Measurements from ENCODE around the gene PARD3B. TPM values are rescaled to one million over a fixed set of nuclear protein-coding genes. Genes with fewer than 3 reads are reported as not detected.

Gene PARD3B
- total RNA-seq, 2 experiments from 2014 or later, result 0.11 to 0.88 TPM

DNA sequence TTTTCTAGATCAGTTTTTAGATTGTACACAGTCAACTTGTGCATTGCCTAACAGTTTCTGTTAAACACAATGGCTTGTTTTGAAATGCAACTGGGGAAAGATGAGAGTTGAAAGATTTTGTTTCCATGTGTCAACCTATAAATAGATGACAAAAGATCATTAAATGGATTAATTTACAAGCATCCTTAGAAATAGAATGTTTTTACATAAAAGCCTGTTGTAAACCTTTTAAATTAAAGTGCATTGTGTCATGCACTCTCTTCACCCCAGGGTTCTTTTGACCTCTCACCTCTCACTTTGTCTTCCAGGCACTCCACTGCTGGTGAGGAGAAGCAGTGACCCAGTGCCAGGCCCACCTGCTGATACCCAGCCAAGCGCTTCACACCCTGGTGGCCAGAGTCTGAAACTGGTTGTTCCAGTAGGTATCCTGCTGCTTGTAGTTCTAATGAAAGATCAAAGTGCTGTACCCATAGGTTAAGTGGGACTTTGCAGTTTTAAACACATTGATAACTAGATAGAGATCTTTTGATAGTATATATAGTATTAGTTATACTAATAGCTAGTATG lies 502.1 kb downstream of the PARD3B start:
- Mint-ChIP-seq H3K4me1 (ENCODE audit: low read depth) (peaks cover 2% of the 10 kb centered on the region), H3K36me3 (ENCODE audit: low read depth) (peaks cover 1% of the 10 kb centered on the region), H3K4me3 (no peak overlapping the region), H3K27ac (no peak overlapping the region), H3K9me3 (peaks cover 9% of the 10 kb centered on the region), H3K27me3 (no peaks in the 10 kb centered on the region)
- TF ChIP-seq, protein P1, sequence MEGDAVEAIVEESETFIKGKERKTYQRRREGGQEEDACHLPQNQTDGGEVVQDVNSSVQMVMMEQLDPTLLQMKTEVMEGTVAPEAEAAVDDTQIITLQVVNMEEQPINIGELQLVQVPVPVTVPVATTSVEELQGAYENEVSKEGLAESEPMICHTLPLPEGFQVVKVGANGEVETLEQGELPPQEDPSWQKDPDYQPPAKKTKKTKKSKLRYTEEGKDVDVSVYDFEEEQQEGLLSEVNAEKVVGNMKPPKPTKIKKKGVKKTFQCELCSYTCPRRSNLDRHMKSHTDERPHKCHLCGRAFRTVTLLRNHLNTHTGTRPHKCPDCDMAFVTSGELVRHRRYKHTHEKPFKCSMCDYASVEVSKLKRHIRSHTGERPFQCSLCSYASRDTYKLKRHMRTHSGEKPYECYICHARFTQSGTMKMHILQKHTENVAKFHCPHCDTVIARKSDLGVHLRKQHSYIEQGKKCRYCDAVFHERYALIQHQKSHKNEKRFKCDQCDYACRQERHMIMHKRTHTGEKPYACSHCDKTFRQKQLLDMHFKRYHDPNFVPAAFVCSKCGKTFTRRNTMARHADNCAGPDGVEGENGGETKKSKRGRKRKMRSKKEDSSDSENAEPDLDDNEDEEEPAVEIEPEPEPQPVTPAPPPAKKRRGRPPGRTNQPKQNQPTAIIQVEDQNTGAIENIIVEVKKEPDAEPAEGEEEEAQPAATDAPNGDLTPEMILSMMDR (IDR thresholded peaks at IDR 0.05), result no peak
- DNase-seq (no peak), ATAC-seq (no peak)
- ChIA-PET CTCF (interaction anchor here (1.3 kb wide), 1 partner anchor 9 kb away, joined by 4 read pairs; no protein-coding TSS in a partner anchor), POLR2A (no interaction called here)
- intact Hi-C loops (cut with micrococcal nuclease), result no loop called here

DNA sequence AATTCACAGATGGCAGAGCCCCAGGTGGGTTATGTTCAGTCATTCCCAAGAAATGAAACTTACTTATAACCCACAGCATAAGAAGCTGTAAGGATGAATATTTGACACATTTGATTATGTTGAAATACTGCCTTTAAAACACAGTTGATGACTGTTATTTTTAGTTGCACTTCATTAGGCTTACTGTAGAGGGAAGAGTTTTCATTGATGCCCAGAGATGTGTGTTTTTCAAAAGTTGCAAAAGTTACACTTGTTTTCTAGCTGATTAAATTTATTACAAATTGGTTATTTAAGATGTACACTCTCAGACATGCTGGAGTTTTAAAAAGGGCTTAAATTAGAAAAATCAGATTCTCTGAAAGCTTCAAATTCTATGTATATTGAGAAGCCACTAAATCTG lies 506.1 kb downstream of the PARD3B start:
- ATAC-seq, result no peak
- H3K27ac Mint-ChIP-seq, result no peak overlapping the region
- ChIA-PET CTCF (interaction anchor here (1.3 kb wide), 1 partner anchor 17 kb away, joined by 3 read pairs; no protein-coding TSS in a partner anchor), POLR2A (no interaction called here)
- peaks cover 1% of the 10 kb centered on the region for H3K36me3 Mint-ChIP-seq (ENCODE audit: low read depth)
- H3K27me3 Mint-ChIP-seq, result no peaks in the 10 kb centered on the region
- TF ChIP-seq, protein P1 (IDR thresholded peaks at IDR 0.05), result no peak
- no peak for DNase-seq
- H3K4me3 Mint-ChIP-seq, result no peak overlapping the region
- peaks cover 9% of the 10 kb centered on the region for H3K9me3 Mint-ChIP-seq
- intact Hi-C loops (cut with micrococcal nuclease), result no loop called here
- peaks cover 6% of the 10 kb centered on the region for H3K4me1 Mint-ChIP-seq (ENCODE audit: low read depth)

DNA sequence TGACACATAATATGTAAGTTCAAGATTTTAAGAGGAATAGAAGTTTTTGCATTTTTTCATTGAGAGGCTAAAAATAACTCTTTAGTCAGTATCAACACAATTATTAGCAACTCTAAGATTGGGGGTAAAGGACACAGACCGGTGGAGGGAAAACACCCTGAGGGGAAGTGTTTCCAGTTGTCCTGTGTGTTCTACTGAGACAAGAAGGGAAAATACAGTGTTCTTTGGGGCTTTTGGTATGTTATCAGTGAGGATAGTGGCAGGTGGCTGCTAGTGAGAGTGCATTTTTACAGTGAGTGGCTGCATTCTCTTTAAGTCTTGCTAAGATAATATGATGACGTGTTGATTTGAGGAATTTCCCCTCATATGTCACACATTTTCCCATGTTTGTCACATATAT lies 507.5 kb downstream of the PARD3B start:
- no peak for DNase-seq
- ATAC-seq, result no peak
- ChIA-PET POLR2A (no interaction called here), CTCF (no interaction called here)
- intact Hi-C loops (cut with micrococcal nuclease), result no loop called here
- TF ChIP-seq, protein P1 (IDR thresholded peaks at IDR 0.05), result no peak
- H3K9me3 Mint-ChIP-seq, result peaks cover 9% of the 10 kb centered on the region
- H3K27me3 Mint-ChIP-seq, result no peaks in the 10 kb centered on the region
- peaks cover 1% of the 10 kb centered on the region for H3K36me3 Mint-ChIP-seq (ENCODE audit: low read depth)
- H3K4me3 Mint-ChIP-seq, result no peak overlapping the region
- peaks cover 6% of the 10 kb centered on the region for H3K4me1 Mint-ChIP-seq (ENCODE audit: low read depth)
- no peak overlapping the region for H3K27ac Mint-ChIP-seq

DNA sequence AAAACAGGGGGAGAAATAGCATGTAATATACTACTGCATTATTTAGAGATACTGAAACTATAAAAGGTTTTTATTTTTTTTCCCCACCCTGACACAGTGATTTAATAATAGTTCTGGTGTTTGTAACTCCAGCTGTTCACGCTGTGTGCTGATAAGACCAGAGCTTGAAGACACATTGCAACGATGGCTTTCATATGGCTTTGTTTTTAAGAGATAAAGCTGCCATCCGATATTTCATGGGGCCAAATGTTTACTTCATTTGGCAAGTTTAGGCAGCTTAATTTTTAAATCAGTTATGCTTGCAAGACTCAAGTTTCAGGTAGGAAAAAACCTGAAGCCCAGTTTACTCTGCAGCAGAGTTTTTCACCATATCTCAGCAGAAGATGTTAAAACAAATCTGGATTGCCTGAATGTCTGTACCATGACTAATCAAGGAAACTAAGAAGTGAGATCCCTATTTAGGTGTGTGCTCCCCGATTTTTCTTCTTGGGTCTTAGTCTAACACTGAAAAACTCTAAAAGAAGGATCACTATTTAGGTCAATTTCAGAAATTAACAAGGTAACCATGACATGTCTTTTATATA lies 508.6 kb downstream of the PARD3B start:
- ChIA-PET POLR2A (no interaction called here), CTCF (no interaction called here)
- Mint-ChIP-seq H3K36me3 (ENCODE audit: low read depth) (peaks cover 1% of the 10 kb centered on the region), H3K9me3 (peaks cover 14% of the 10 kb centered on the region), H3K4me3 (no peak overlapping the region), H3K4me1 (ENCODE audit: low read depth) (peaks cover 6% of the 10 kb centered on the region), H3K27ac (no peak overlapping the region), H3K27me3 (no peaks in the 10 kb centered on the region)
- TF ChIP-seq, protein P1 (IDR thresholded peaks at IDR 0.05), result no peak
- intact Hi-C loops (cut with micrococcal nuclease), result no loop called here
- DNase-seq (no peak), ATAC-seq (no peak)

DNA sequence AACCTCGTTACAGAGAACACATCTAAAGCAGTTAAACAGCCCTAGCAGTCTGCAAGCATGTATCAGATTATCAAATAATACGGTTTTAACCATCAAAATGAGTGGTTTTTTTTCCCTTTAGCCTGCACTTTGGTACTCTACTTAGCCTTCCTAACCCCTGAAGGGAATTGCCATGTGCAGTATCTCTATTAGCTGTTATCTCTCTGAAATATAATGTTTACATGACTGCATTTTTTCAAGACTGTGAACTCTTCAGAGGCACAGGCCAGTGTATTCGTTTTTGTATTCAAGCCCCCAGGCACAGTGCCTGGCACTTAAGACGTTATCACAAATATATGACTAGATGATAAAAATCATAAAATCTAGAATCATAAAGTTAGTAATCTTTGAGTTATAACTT lies 509.5 kb downstream of the PARD3B start:
- Mint-ChIP-seq H3K4me1 (ENCODE audit: low read depth) (peaks cover 8% of the 10 kb centered on the region), H3K27me3 (no peaks in the 10 kb centered on the region), H3K27ac (no peak overlapping the region), H3K9me3 (peaks cover 11% of the 10 kb centered on the region), H3K36me3 (ENCODE audit: low read depth) (no peaks in the 10 kb centered on the region), H3K4me3 (no peak overlapping the region)
- TF ChIP-seq, protein P1 (IDR thresholded peaks at IDR 0.05), result no peak
- POLR2A ChIA-PET, result no interaction called here
- ATAC-seq (no peak), DNase-seq (no peak)
- CTCF ChIA-PET, result no interaction called here
- intact Hi-C loops (cut with micrococcal nuclease), result no loop called here
